ENCODE measurements around the gene FGL2. TPM values are rescaled to one million over a fixed set of nuclear protein-coding genes. Genes with fewer than 3 reads are reported as not detected.

Gene FGL2
- total RNA-seq, 4 donors from 2014 or later, result 5.9 to 69.3 (median 17.5) TPM

DNA sequence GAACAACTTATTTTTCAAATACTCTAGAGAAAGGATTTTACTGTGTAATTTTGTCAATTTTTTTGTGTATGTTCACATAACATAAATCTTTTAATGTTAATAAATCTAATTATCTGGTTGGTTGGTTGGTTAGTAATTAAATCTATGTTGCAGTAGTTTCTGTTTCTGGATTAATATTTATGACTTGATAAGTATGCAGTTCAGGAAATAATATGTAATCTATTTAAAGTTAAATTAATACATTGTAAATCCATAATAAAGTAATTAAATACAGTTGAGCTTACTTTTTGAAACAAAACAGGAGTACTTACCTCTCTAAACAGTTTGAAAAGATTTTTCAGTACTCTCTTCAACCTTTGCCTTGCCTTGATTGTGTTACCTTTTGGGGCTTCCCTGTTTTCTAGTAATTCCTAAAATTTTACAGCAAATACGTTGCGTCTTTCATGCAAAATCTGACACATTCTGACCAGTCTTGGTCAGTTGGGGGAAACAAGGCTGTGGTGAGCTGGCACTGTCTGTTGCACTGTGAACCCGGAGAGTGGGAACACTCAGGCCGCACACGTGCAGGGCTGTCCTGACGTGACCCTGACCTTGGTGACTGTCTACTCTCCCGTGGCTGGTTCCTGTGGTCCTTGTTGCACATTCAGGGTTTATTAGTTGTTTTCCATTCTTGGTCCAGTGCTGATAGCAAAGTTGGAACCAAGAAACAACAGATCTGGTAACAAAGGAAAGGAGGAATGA is 45.6 kb upstream of the FGL2 start:
- TF ChIP-seq, protein P1, sequence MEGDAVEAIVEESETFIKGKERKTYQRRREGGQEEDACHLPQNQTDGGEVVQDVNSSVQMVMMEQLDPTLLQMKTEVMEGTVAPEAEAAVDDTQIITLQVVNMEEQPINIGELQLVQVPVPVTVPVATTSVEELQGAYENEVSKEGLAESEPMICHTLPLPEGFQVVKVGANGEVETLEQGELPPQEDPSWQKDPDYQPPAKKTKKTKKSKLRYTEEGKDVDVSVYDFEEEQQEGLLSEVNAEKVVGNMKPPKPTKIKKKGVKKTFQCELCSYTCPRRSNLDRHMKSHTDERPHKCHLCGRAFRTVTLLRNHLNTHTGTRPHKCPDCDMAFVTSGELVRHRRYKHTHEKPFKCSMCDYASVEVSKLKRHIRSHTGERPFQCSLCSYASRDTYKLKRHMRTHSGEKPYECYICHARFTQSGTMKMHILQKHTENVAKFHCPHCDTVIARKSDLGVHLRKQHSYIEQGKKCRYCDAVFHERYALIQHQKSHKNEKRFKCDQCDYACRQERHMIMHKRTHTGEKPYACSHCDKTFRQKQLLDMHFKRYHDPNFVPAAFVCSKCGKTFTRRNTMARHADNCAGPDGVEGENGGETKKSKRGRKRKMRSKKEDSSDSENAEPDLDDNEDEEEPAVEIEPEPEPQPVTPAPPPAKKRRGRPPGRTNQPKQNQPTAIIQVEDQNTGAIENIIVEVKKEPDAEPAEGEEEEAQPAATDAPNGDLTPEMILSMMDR (IDR thresholded peaks at IDR 0.05), result no peak
- TF ChIP-seq POLR2A (IDR thresholded peaks at IDR 0.05), result no peak
- Histone ChIP-seq H3K4me1 (no peaks in the 10 kb centered on the region), H3K27ac (no peak overlapping the region), H3K36me3 (no peaks in the 10 kb centered on the region), H3K27me3 (no peaks in the 10 kb centered on the region), H3K4me3 (no peak overlapping the region), H3K9me3 (no peaks in the 10 kb centered on the region)
- intact Hi-C loops (cut with DNase I; ENCODE audit: low total_unique reads), result no loop called here
- DNase-seq, result no peak

DNA sequence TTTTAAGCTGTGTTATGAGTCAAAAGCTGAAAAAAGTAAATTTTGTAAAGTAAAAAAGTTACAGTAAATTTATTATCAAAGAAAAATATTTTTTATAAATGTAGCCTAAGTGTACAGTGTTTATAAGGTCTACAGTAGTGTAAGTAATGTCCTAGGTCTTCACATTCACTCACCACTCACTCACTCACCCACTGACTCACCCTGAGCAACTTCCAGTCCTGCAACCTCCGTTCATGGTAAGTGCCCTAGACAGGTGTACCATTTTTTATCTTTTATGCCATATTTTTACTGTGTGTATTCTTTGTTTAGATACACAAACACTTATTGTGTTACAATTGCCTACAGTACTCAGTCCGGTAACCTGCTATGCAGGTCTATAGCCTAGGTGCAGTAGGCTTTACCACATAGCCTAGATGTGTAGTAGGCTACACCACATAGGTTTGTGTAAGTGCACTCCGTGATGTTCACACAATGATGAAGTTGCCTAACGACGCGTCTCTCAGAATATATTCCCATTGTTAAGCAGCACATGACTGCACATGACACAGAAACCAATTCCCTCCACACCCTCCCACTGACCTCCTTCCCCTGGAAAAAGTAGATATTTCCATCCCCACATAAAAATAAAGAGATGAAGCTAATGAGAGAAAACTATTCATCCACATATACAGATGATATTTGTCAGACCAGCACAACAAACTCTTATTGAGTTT is 44.8 kb upstream of the FGL2 start:
- no peak for DNase-seq
- Histone ChIP-seq H3K27ac (no peak overlapping the region), H3K4me1 (no peaks in the 10 kb centered on the region), H3K36me3 (no peaks in the 10 kb centered on the region), H3K27me3 (no peaks in the 10 kb centered on the region), H3K9me3 (no peaks in the 10 kb centered on the region), H3K4me3 (no peak overlapping the region)
- TF ChIP-seq, protein P1 (IDR thresholded peaks at IDR 0.05), result no peak
- TF ChIP-seq POLR2A (IDR thresholded peaks at IDR 0.05), result no peak
- intact Hi-C loops (cut with DNase I; ENCODE audit: low total_unique reads), result no loop called here

DNA sequence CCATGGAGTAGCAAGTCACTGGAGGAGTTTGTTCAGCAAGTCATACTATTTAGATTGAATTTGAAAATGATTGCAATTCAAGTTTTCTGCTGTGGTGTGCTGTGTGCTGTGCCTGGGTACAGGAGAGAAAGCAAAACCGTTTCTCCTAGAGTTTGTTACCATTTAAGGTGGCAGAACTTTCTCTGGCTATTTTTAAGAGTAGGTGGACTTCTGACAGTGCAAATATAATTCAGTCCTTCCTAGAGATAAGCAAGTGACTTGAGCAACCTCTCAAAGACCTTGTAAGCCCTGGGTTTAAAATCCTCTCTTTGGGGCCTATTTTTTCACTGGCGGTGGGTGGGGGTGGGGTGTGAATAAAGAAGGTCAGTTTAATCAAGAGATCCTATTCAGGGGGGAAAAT is 42.9 kb upstream of the FGL2 start:
- Histone ChIP-seq H3K27me3 (no peaks in the 10 kb centered on the region), H3K9me3 (no peaks in the 10 kb centered on the region), H3K36me3 (no peaks in the 10 kb centered on the region), H3K4me3 (no peak overlapping the region), H3K4me1 (no peaks in the 10 kb centered on the region), H3K27ac (peak overlapping the region in 1 of 2 donors; percentile 68)
- DNase-seq, result no peak
- no peak for TF ChIP-seq POLR2A (IDR thresholded peaks at IDR 0.05)
- TF ChIP-seq, protein P1 (IDR thresholded peaks at IDR 0.05), result no peak
- intact Hi-C loops (cut with DNase I; ENCODE audit: low total_unique reads), result no loop called here

DNA sequence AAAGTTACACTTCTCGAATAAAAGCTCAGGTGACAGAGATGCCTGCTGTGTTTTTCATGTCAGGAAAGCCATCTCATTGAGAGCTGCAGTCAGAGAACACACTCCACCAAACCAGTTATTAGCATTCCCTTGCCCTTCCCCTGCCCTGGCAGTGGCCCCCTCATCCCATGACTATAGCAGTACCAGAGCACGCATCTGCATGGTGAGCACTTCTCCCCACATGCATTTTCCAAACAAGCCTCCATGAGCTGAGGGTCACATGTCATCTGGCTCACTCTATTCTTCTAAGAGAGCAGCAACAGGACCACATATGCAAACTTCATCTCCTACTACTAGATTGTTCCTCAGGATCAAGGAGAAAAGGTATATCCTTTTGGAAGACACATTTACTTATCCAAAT is 42.4 kb upstream of the FGL2 start:
- intact Hi-C loops (cut with DNase I; ENCODE audit: low total_unique reads), result no loop called here
- no peak for DNase-seq
- H3K27me3 ChIP-seq, result no peaks in the 10 kb centered on the region
- no peaks in the 10 kb centered on the region for H3K9me3 ChIP-seq
- H3K4me3 ChIP-seq, result no peak overlapping the region
- H3K36me3 ChIP-seq, result no peaks in the 10 kb centered on the region
- peak overlapping the region in 1 of 2 donors; percentile 68 for H3K27ac ChIP-seq
- no peaks in the 10 kb centered on the region for H3K4me1 ChIP-seq
- TF ChIP-seq, protein P1 (IDR thresholded peaks at IDR 0.05), result no peak
- TF ChIP-seq POLR2A (IDR thresholded peaks at IDR 0.05), result no peak

DNA sequence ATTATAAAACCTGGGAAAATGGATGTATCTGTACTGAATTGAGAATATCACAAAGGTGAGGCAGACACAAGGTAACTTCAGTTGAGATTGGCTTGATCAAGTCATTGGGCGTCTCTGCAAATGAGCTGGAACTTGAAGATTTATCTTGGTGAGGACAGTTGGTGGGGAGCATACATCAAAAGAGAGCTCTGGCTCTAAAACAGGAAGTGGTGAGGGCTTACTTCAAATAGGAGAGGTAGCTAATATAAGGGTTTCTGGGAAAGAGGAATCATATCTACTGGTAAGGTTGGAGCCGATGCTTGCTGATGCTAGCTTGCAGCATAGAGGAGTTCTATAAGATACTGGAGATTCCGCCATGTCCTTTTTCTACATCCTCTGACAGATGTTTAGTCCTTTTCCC is 39.9 kb upstream of the FGL2 start:
- no peak for DNase-seq
- TF ChIP-seq POLR2A (IDR thresholded peaks at IDR 0.05), result no peak
- TF ChIP-seq, protein P1 (IDR thresholded peaks at IDR 0.05), result no peak
- Histone ChIP-seq H3K4me3 (no peak overlapping the region), H3K9me3 (no peaks in the 10 kb centered on the region), H3K4me1 (no peaks in the 10 kb centered on the region), H3K36me3 (no peaks in the 10 kb centered on the region), H3K27me3 (no peaks in the 10 kb centered on the region), H3K27ac (no peak overlapping the region)
- intact Hi-C loops (cut with DNase I; ENCODE audit: low total_unique reads), result no loop called here
